Psoas muscle (tissue), 8 donors: ENCODE results near the gene SLC30A3. TPM values are rescaled to one million over a fixed set of nuclear protein-coding genes. Genes with fewer than 3 reads are reported as not detected.

ENCODE experiments used
- ATAC-seq, 4 donors: fragments of 200-7000 bp; cut with Tn5 transposase; one replicate each; pipeline ENCODE4 v1.9.1; 2020; ENCODE audit warnings: moderate library complexity in 3 of 4, mild to moderate bottlenecking in 2 of 4
- DNase-seq, 2 donors: peaks; one replicate each; pipeline ENCODE4 v3.0.0-alpha.2; 2020
- H3K27ac ChIP-seq: fragments of 200-600 bp; one replicate; pipeline ENCODE4 v1.8.0; 2022
- H3K27me3 ChIP-seq, 3 donors: fragments of 200-600 bp in 1 of 3; one replicate each; pipeline versions ENCODE4 v1.6.1 to v1.8.0; 2013 to 2022; ENCODE audit warnings: low read length in 2 of 3, mild to moderate bottlenecking in 2 of 3, moderate library complexity in 1 of 3; ENCODE audit not compliant: insufficient read depth in 3 of 3
- H3K36me3 ChIP-seq, 2 donors: fragments of 200-600 bp in 1 of 2; one replicate each; pipeline versions ENCODE4 v1.6.1 to v1.8.0; 2013 to 2022; ENCODE audit warnings: low read depth in 1 of 2, mild to moderate bottlenecking in 1 of 2, moderate library complexity in 1 of 2; ENCODE audit not compliant: insufficient read depth in 1 of 2
- H3K4me1 ChIP-seq: fragments of 200-600 bp; one replicate; pipeline ENCODE4 v1.8.0; 2022
- H3K4me3 ChIP-seq: fragments of 200-600 bp; one replicate; pipeline ENCODE4 v1.8.0; 2022; ENCODE audit warnings: mild to moderate bottlenecking
- H3K9me3 ChIP-seq: fragments of 200-600 bp; one replicate; pipeline ENCODE4 v1.8.0; 2022
- CTCF ChIP-seq: fragments of 200-600 bp; IDR thresholded peaks from one replicate; pipeline ENCODE4 v1.8.0; 2022; ENCODE audit warnings: antibody characterized with exemption
- WGBS, 3 donors: extraction: QIAGEN DNeasy Blood & Tissue Kit; methylation state at CpG; one replicate each; pipeline versions ENCODE4 v1.1.6 to v1.1.7; 2013; 5-methylcytosine and 5-hydroxymethylcytosine counted together
- intact Hi-C, 2 donors: fragments of 100-400 bp; cut with DNase I; formaldehyde crosslinking; loops; one replicate each; pipeline versions ENCODE4 v1.11.0 to v1.14.2; 2022
- polyA plus RNA-seq, 3 donors: library from polyadenylated mRNA; stranded (reverse); fragments of 200-250 nt; gene quantifications; one replicate each; pipeline ENCODE4 v1.2.3, GENCODE V29; 2013
- total RNA-seq, 4 donors: library from RNA; stranded (reverse); fragmentation: NEBNext Ultra II Directional in 2 of 4; extraction: Animal tissue kit (Norgen Biotek cat#: 25700) in 2 of 4; gene quantifications; one replicate each; pipeline versions ENCODE4 v1.2.1 to v1.2.4, GENCODE V29; 2021 to 2023
- donor health status: healthy with polysubstance abuse.
- donor health status: DM: no; HTN: no; CAD: no; lungs with moderate emphysema.
- donor health status: Bipolar disorder and iron deficiency.
- donor health status: healthy.
- donor health status: DM: yes; HTN: yes; CAD: no.
- donor health status: DM: no; HTN: no; CAD: no.
- donor health status: DM: no; HTN: no; CAD: no.
- donor health status: DM: yes; HTN: yes; CAD: no.

Gene SLC30A3
- total and polyA plus RNA-seq, 7 donors, result 0.03 to 0.92 (median 0.13) TPM; not detected in 1

- Histone ChIP-seq H3K27me3 (peaks cover 0 to 48% (median 33%) of the 10 kb centered on the region in 3 donors), H3K4me1 (peaks cover 4% of the 10 kb centered on the region), H3K9me3 (no peaks in the 10 kb centered on the region), H3K4me3 (no peak overlapping the region), H3K36me3 (no peaks in the 10 kb centered on the region), H3K27ac (no peak overlapping the region)
- WGBS, 3 donors, result 82 to 86% (median 82%) methylated on average over 8 of the region's 8 CpGs
- DNase-seq, result no peak
- intact Hi-C loops, result no loop called here
- no peak for TF ChIP-seq CTCF
- no peak for ATAC-seq
These were observed 4.8 kb downstream of the SLC30A3 start for GRCh38 chr2:27258051-27258450.

- H3K4me3 ChIP-seq, result no peak overlapping the region
- ATAC-seq (no peak), DNase-seq (no peak)
- TF ChIP-seq CTCF, result no peak
- H3K36me3 ChIP-seq, result no peaks in the 10 kb centered on the region
- no peaks in the 10 kb centered on the region for H3K9me3 ChIP-seq
- H3K4me1 ChIP-seq, result no peaks in the 10 kb centered on the region
- H3K27me3 ChIP-seq, result peaks cover 0 to 37% (median 24%) of the 10 kb centered on the region in 3 donors
- 71 to 83% (median 75%) methylated on average over 4 to 7 of the region's 7 CpGs for WGBS, 3 donors
- intact Hi-C loops, result no loop called here
- H3K27ac ChIP-seq, result no peak overlapping the region
These were observed 5.9 kb downstream of the SLC30A3 start for GRCh38 chr2:27256855-27257454.

- Histone ChIP-seq H3K36me3 (no peaks in the 10 kb centered on the region), H3K27me3 (peaks cover 0 to 27% (median 12%) of the 10 kb centered on the region in 3 donors), H3K9me3 (no peaks in the 10 kb centered on the region), H3K27ac (no peak overlapping the region), H3K4me3 (no peak overlapping the region), H3K4me1 (no peaks in the 10 kb centered on the region)
- intact Hi-C loops, result no loop called here
- 34 to 43% (median 37%) methylated on average over 1 of the region's 1 CpG for WGBS, 3 donors
- no peak for TF ChIP-seq CTCF
- no peak for DNase-seq
- ATAC-seq, result no peak
These were observed 7.2 kb downstream of the SLC30A3 start for GRCh38 chr2:27255660-27256059.

- intact Hi-C loops, result no loop called here
- peaks cover 0 to 22% (median 9%) of the 10 kb centered on the region in 3 donors for H3K27me3 ChIP-seq
- no peak overlapping the region for H3K27ac ChIP-seq
- no peaks in the 10 kb centered on the region for H3K36me3 ChIP-seq
- no peak overlapping the region for H3K4me3 ChIP-seq
- no peak for TF ChIP-seq CTCF
- peaks cover 4% of the 10 kb centered on the region for H3K4me1 ChIP-seq
- DNase-seq (no peak), ATAC-seq (no peak)
- 45 to 52% (median 47%) methylated on average over 13 of the region's 13 CpGs for WGBS, 3 donors
- H3K9me3 ChIP-seq, result no peaks in the 10 kb centered on the region
These were observed 7.7 kb downstream of the SLC30A3 start for GRCh38 chr2:27255187-27255586.

- no peak for DNase-seq
- H3K27me3 ChIP-seq, result peaks cover 0 to 3% (median 0%) of the 10 kb centered on the region in 3 donors
- 61 to 73% (median 62%) methylated on average over 13 of the region's 13 CpGs for WGBS, 3 donors
- H3K9me3 ChIP-seq, result no peaks in the 10 kb centered on the region
- ATAC-seq, result no peak
- intact Hi-C loops, result loop anchor here (2.0 kb wide), 2 partner anchors 27 to 51 kb away; no protein-coding TSS in a partner anchor
- no peaks in the 10 kb centered on the region for H3K36me3 ChIP-seq
- TF ChIP-seq CTCF, result no peak
- H3K27ac ChIP-seq, result no peak overlapping the region
- peaks cover 7% of the 10 kb centered on the region for H3K4me1 ChIP-seq
- no peak overlapping the region for H3K4me3 ChIP-seq
These were observed 11.1 kb downstream of the SLC30A3 start for GRCh38 chr2:27251766-27252165.
